ENCODE measurements around the gene IDH3A. TPM values are rescaled to one million over a fixed set of nuclear protein-coding genes. Genes with fewer than 3 reads are reported as not detected.

Gene IDH3A
- total RNA-seq, 4 donors from 2014 or later, result 55.1 to 155 (median 83.3) TPM

GRCh38 chr15:78179906-78180305 is 30.7 kb downstream of the IDH3A start:
- Histone ChIP-seq H3K27ac (no peak overlapping the region), H3K4me1 (no peaks in the 10 kb centered on the region), H3K36me3 (no peaks in the 10 kb centered on the region), H3K4me3 (replicated peaks in 1 of 3) (no peak overlapping the region), H3K9me3 (no peaks in the 10 kb centered on the region), H3K27me3 (no peaks in the 10 kb centered on the region)
- no peak for TF ChIP-seq POLR2A (IDR thresholded peaks at IDR 0.05)
- no peak for TF ChIP-seq CTCF (IDR thresholded peaks at IDR 0.05)
- WGBS, 2 donors, result 84% methylated on average over 5 of the region's 5 CpGs
- intact Hi-C loops (cut with DNase I), result no loop called here
- DNase-seq, result no peak

- no peaks in the 10 kb centered on the region for H3K27me3 ChIP-seq
- H3K36me3 ChIP-seq, result no peaks in the 10 kb centered on the region
- no peaks in the 10 kb centered on the region for H3K4me1 ChIP-seq
- no peak for TF ChIP-seq POLR2A (IDR thresholded peaks at IDR 0.05)
- no peak for TF ChIP-seq CTCF (IDR thresholded peaks at IDR 0.05)
- DNase-seq, result no peak
- H3K27ac ChIP-seq, result no peak overlapping the region
- H3K4me3 ChIP-seq (replicated peaks in 1 of 3), result no peak overlapping the region
- H3K9me3 ChIP-seq, result no peaks in the 10 kb centered on the region
- WGBS, 2 donors, result 90 to 92% methylated on average over 4 of the region's 5 CpGs
- intact Hi-C loops (cut with DNase I), result no loop called here
Measured at GRCh38 chr15:78182336-78182700, 33.2 kb downstream of the IDH3A start.

- no peaks in the 10 kb centered on the region for H3K4me1 ChIP-seq
- DNase-seq, result no peak
- TF ChIP-seq POLR2A (IDR thresholded peaks at IDR 0.05) (no peak), CTCF (IDR thresholded peaks at IDR 0.05) (no peak)
- WGBS, 2 donors, result 89 to 94% methylated on average over 4 of the region's 4 CpGs
- no peak overlapping the region for H3K27ac ChIP-seq
- H3K36me3 ChIP-seq, result no peaks in the 10 kb centered on the region
- no peaks in the 10 kb centered on the region for H3K9me3 ChIP-seq
- H3K27me3 ChIP-seq, result no peaks in the 10 kb centered on the region
- intact Hi-C loops (cut with DNase I), result no loop called here
- no peak overlapping the region for H3K4me3 ChIP-seq (replicated peaks in 1 of 3)
Measured at GRCh38 chr15:78182821-78183220, 33.7 kb downstream of the IDH3A start.

- no peak for DNase-seq
- TF ChIP-seq POLR2A (IDR thresholded peaks at IDR 0.05) (no peak), CTCF (IDR thresholded peaks at IDR 0.05) (no peak)
- Histone ChIP-seq H3K9me3 (no peaks in the 10 kb centered on the region), H3K27ac (no peak overlapping the region), H3K36me3 (no peaks in the 10 kb centered on the region), H3K4me3 (replicated peaks in 1 of 3) (no peak overlapping the region), H3K4me1 (no peaks in the 10 kb centered on the region), H3K27me3 (no peaks in the 10 kb centered on the region)
- intact Hi-C loops (cut with DNase I), result loop anchor here (5.0 kb wide), 3 partner anchors 61 to 226 kb away; partner anchors contain the start of gene CIB2
- WGBS, 2 donors, result 91 to 95% methylated on average over 10 of the region's 10 CpGs
Measured at GRCh38 chr15:78192826-78193594, 43.8 kb downstream of the IDH3A start.

- no peaks in the 10 kb centered on the region for H3K36me3 ChIP-seq
- H3K27me3 ChIP-seq, result no peaks in the 10 kb centered on the region
- H3K27ac ChIP-seq, result no peak overlapping the region
- 88 to 90% methylated on average over 6 to 11 of the region's 15 CpGs for WGBS, 2 donors
- intact Hi-C loops (cut with DNase I), result loop anchor here (5.0 kb wide), 3 partner anchors 62 to 227 kb away; partner anchors contain the start of gene CIB2
- H3K9me3 ChIP-seq, result no peaks in the 10 kb centered on the region
- no peak overlapping the region for H3K4me3 ChIP-seq (replicated peaks in 1 of 3)
- no peak for TF ChIP-seq POLR2A (IDR thresholded peaks at IDR 0.05)
- TF ChIP-seq CTCF (IDR thresholded peaks at IDR 0.05), result no peak
- no peaks in the 10 kb centered on the region for H3K4me1 ChIP-seq
- DNase-seq, result no peak
Measured at GRCh38 chr15:78193731-78194567, 44.8 kb downstream of the IDH3A start.

Data from thyroid gland (tissue), 4 donors.